Measurements from ENCODE around the gene CHID1. TPM values are rescaled to one million over a fixed set of nuclear protein-coding genes. Genes with fewer than 3 reads are reported as not detected.
A peak's percentile ranks its signal among the peaks of the same experiment; 100 is the strongest.

The CHID1 gene
- polyA plus RNA-seq, 2 donors = 22.5 to 30.7 TPM

DNA sequence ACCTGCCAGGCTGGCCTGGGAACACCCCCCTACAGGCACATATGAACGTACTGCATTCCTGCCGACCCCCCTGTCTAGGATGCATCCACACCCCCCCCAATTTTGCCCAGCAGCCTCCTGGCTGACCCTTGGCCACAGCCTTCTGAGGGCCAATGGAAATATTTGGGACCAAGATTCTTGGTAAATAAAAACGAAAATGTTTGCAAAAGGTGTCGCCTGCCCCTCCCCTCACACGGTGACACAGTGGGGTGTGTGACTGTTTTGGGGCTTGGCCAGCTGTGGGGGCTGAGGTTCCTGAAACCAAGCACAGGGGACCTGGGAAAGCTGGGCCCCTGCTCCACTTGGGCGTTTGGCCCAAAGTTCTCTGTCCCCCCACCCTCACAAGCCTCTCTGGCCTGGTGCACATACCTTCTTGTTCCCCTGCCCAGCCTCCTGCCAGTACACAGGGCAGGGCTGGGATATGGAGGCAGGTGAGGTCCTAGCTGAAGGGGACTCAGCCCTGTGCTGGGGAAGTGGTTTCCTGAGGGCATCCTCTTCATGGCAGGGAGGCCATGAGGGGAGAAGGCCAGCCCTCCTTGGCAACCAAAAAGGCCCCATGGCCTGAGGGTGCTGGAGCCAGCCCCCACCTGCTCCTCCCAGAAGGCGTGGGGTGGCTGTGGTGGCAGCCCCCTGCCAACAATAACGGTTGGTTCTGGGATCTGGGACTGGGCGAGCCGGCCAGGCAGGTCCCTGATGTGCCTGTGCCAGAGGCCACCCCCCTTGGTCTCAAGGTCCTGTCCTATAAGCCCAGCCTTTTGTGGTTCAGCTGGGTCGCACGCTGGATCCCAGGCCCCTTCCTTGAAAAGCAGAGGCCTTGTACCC is 85.0 kb downstream of the CHID1 start:
- WGBS, 2 donors = 50 to 67% methylated on average over 12 of the region's 12 CpGs
- Histone ChIP-seq H3K9me3 (ENCODE audit: control insufficient read depth in 2 of 2, insufficient read depth in 1 of 2, low read depth in 1 of 2, low read length in 1 of 2) (no peaks in the 10 kb centered on the region), H3K27ac (ENCODE audit: low read depth in 2 of 2, low read length in 1 of 2) (no peak overlapping the region), H3K4me3 (ENCODE audit: low read depth in 1 of 2, low read length in 2 of 2) (no peak overlapping the region), H3K27me3 (ENCODE audit: control insufficient read depth in 1 of 2, insufficient read depth in 2 of 2, low read length in 2 of 2) (peaks cover 0 to 4% of the 10 kb centered on the region in 2 donors), H3K4me1 (ENCODE audit: control insufficient read depth in 2 of 2, insufficient read depth in 2 of 2, low read length in 1 of 2) (peaks cover 28 to 50% of the 10 kb centered on the region in 2 donors), H3K36me3 (ENCODE audit: control insufficient read depth in 2 of 2, insufficient read depth in 2 of 2, low read length in 1 of 2) (peaks cover 4 to 27% of the 10 kb centered on the region in 2 donors)

DNA sequence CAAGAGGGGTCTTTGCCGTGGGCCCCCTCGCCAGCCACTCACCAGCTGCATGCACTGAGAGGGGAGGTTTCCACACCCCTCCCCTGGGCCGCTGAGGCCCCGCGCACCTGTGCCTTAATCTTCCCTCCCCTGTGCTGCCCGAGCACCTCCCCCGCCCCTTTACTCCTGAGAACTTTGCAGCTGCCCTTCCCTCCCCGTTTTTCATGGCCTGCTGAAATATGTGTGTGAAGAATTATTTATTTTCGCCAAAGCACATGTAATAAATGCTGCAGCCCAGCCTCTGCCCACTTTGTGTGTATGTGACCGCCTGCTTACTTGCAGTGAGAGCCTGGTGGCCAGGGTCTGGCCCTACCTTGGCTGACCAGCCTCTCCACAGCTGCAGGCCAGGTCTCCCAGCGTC is 85.7 kb downstream of the CHID1 start:
- Histone ChIP-seq H3K4me3 (ENCODE audit: low read depth in 1 of 2, low read length in 2 of 2) (no peak overlapping the region), H3K27ac (ENCODE audit: low read depth in 2 of 2, low read length in 1 of 2) (no peak overlapping the region), H3K27me3 (ENCODE audit: control insufficient read depth in 1 of 2, insufficient read depth in 2 of 2, low read length in 2 of 2) (no peaks in the 10 kb centered on the region), H3K4me1 (ENCODE audit: control insufficient read depth in 2 of 2, insufficient read depth in 2 of 2, low read length in 1 of 2) (peaks cover 23 to 49% of the 10 kb centered on the region in 2 donors), H3K36me3 (ENCODE audit: control insufficient read depth in 2 of 2, insufficient read depth in 2 of 2, low read length in 1 of 2) (peaks cover 4 to 27% of the 10 kb centered on the region in 2 donors), H3K9me3 (ENCODE audit: control insufficient read depth in 2 of 2, insufficient read depth in 1 of 2, low read depth in 1 of 2, low read length in 1 of 2) (no peaks in the 10 kb centered on the region)
- 64 to 84% methylated on average over 11 of the region's 11 CpGs for WGBS, 2 donors

DNA sequence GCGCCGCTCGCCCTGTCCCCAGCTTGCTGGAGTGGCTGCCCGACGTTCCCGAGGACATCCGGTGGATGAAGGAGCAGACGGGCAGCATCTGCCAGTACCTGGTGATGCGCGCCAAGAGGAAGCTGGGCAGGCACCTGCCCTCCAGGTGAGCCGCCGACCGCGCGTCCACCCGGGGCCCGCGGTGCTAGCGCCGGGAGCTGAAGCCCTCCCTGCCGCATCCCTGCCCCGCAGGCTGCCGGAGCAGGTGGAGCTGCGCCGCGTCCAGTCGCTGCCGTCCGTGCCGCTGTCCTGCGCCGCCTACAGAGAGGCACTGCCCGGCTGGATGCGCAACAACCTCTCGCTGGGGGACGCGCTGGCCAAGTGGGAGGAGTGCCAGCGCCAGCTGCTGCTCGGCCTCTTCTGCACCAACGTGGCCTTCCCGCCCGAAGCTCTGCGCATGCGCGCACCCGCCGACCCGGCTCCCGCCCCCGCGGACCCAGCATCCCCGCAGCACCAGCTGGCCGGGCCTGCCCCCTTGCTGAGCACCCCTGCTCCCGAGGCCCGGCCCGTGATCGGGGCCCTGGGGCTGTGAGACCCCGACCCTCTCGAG is 86.2 kb downstream of the CHID1 start:
- no peaks in the 10 kb centered on the region for H3K27me3 ChIP-seq (ENCODE audit: control insufficient read depth in 1 of 2, insufficient read depth in 2 of 2, low read length in 2 of 2)
- no peak overlapping the region for H3K4me3 ChIP-seq (ENCODE audit: low read depth in 1 of 2, low read length in 2 of 2)
- WGBS, 2 donors = 71 to 86% methylated on average over 59 of the region's 59 CpGs
- H3K27ac ChIP-seq (ENCODE audit: low read depth in 2 of 2, low read length in 1 of 2) = no peak overlapping the region
- peaks cover 4 to 27% of the 10 kb centered on the region in 2 donors for H3K36me3 ChIP-seq (ENCODE audit: control insufficient read depth in 2 of 2, insufficient read depth in 2 of 2, low read length in 1 of 2)
- H3K4me1 ChIP-seq (ENCODE audit: control insufficient read depth in 2 of 2, insufficient read depth in 2 of 2, low read length in 1 of 2) = peaks cover 18 to 43% of the 10 kb centered on the region in 2 donors
- no peaks in the 10 kb centered on the region for H3K9me3 ChIP-seq (ENCODE audit: control insufficient read depth in 2 of 2, insufficient read depth in 1 of 2, low read depth in 1 of 2, low read length in 1 of 2)

DNA sequence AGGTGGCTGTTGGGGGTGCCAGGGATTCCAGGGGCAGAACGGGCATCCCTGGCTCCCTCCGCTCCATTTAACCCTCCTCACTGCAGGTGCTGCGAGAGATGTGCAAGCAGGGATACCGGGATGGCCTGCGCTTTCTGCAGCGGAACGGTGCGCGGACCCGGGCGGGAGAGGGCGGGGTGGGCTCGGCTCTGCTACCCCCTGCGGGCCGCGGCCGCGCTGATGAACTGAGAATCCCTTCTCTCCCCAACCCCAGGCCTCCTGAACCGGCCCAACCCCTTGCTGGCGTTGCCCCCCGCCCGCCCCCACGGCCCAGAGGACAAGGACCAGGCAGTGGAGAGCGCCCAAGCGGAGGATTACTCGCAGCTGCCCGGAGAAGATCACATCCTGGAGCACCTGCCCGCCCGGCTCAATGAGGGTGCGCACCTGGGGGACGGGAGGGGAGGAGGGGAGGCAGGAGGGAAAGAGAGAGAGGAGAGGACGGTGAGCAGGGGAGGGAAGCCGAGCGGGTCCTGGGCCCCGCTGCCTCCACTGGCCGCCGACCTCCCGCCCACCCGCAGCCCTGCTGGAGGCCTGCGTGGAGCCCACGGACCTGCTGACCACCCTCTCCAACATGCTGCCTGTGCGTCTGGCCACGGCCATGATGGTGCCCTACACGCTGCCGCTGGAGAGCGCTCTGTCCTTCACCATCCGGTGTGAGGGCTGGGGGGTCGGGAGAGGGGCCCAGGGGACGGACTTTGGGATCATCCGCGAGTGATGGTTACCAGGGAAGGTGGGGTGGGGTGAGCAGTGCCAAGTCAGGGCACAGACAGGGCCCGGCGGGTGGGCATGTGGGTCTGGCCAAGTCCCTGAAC is 86.9 kb downstream of the CHID1 start:
- H3K9me3 ChIP-seq (ENCODE audit: control insufficient read depth in 2 of 2, insufficient read depth in 1 of 2, low read depth in 1 of 2, low read length in 1 of 2) = no peaks in the 10 kb centered on the region
- no peak overlapping the region for H3K4me3 ChIP-seq (ENCODE audit: low read depth in 1 of 2, low read length in 2 of 2)
- H3K27ac ChIP-seq (ENCODE audit: low read depth in 2 of 2, low read length in 1 of 2) = no peak overlapping the region
- 79 to 90% methylated on average over 48 to 53 of the region's 53 CpGs for WGBS, 2 donors
- peaks cover 17 to 36% of the 10 kb centered on the region in 2 donors for H3K4me1 ChIP-seq (ENCODE audit: control insufficient read depth in 2 of 2, insufficient read depth in 2 of 2, low read length in 1 of 2)
- H3K36me3 ChIP-seq (ENCODE audit: control insufficient read depth in 2 of 2, insufficient read depth in 2 of 2, low read length in 1 of 2) = peaks cover 4 to 27% of the 10 kb centered on the region in 2 donors
- H3K27me3 ChIP-seq (ENCODE audit: control insufficient read depth in 1 of 2, insufficient read depth in 2 of 2, low read length in 2 of 2) = no peaks in the 10 kb centered on the region

DNA sequence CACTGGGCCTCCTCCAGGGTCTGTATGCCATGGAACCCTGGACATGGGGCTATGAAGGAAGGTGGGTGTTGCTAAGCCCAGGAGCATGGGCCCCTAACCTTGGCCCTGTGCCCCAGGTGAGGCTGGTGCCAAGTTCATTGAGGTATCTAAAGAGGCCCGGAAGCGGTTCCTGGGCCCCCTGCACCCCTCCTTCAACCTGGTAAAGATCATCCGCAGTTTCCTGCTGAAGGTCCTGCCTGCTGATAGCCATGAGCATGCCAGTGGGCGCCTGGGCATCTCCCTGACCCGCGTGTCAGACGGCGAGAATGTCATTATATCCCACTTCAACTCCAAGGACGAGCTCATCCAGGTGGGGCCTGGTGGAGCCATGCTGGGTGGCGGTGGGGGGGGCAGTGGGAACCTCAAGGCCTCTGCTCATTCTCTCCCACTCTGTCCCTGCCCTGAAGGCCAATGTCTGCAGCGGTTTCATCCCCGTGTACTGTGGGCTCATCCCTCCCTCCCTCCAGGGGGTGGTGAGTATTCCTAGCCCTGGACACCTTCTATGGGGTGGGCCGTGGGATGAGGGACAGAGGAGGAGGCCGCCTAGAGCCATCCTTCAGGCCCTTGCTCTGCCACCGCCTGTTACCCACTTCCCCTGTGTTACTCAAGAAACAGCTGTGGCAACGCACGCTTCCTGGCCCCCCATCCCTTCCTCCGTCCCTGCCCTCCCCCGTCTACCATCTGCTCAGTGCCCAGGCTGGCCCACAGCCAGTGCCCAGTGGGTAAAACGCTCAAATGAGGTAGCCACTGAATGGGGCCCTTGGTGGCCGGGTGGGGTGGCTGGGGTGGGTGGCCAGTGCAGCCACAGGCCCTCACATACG is 88.9 kb downstream of the CHID1 start:
- Histone ChIP-seq H3K4me1 (ENCODE audit: control insufficient read depth in 2 of 2, insufficient read depth in 2 of 2, low read length in 1 of 2) (peaks cover 17 to 28% of the 10 kb centered on the region in 2 donors), H3K27me3 (ENCODE audit: control insufficient read depth in 1 of 2, insufficient read depth in 2 of 2, low read length in 2 of 2) (no peaks in the 10 kb centered on the region), H3K27ac (ENCODE audit: low read depth in 2 of 2, low read length in 1 of 2) (peak overlapping the region in 1 of 2 donors; percentile 93), H3K36me3 (ENCODE audit: control insufficient read depth in 2 of 2, insufficient read depth in 2 of 2, low read length in 1 of 2) (peaks cover 4 to 27% of the 10 kb centered on the region in 2 donors), H3K4me3 (ENCODE audit: low read depth in 1 of 2, low read length in 2 of 2) (peak overlapping the region in 1 of 2 donors; percentile 78), H3K9me3 (ENCODE audit: control insufficient read depth in 2 of 2, insufficient read depth in 1 of 2, low read depth in 1 of 2, low read length in 1 of 2) (no peaks in the 10 kb centered on the region)
- 67 to 73% methylated on average over 22 of the region's 22 CpGs for WGBS, 2 donors

DNA sequence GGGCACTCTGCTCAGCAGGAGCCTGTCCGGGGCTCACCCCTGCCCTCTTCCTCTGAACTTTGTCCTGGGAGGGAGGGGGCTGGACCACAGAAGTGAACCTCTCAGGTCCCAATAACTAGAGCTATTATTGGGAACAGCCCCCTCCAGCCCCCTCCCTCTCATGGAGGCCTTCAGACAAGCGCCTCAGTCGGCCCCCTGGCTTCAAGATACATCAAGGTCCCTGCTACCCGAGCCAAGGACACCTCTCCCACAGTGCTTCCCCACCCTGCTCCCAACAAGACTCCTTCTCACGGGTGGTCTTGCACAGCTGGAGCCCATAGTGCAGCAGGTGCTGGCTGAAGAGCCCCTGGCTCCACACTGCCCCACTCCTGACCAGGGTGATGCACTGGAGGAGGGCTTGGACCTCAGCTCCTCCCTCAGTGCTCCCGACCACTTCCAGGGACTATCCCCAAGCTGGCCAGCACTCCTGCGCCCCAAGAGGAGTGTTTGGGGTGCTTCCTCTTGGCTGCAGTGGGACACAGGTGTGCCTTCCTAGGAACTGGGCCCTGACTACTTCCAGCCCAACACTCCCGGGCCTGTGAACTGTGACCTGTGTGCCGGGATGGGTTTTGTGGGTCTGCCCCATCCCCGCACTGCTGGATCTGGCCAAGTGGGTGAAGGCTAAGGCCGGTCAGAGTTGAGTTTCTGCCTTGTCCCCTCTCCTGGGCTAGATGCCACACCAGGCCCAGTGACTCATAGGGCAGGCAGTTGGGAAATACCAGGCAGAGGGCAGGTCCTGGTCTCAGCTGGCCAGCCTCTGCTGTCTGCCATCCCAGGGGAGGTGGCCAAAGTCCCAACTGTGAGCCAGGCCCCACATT is 89.7 kb downstream of the CHID1 start:
- peak overlapping the region; percentile 78 for H3K4me3 ChIP-seq (ENCODE audit: low read depth in 1 of 2, low read length in 2 of 2)
- H3K9me3 ChIP-seq (ENCODE audit: control insufficient read depth in 2 of 2, insufficient read depth in 1 of 2, low read depth in 1 of 2, low read length in 1 of 2) = no peaks in the 10 kb centered on the region
- peak overlapping the region; percentile 93 to 98 for H3K27ac ChIP-seq (ENCODE audit: low read depth in 2 of 2, low read length in 1 of 2)
- H3K36me3 ChIP-seq (ENCODE audit: control insufficient read depth in 2 of 2, insufficient read depth in 2 of 2, low read length in 1 of 2) = peaks cover 4 to 27% of the 10 kb centered on the region in 2 donors
- H3K4me1 ChIP-seq (ENCODE audit: control insufficient read depth in 2 of 2, insufficient read depth in 2 of 2, low read length in 1 of 2) = peaks cover 17 to 27% of the 10 kb centered on the region in 2 donors
- no peaks in the 10 kb centered on the region for H3K27me3 ChIP-seq (ENCODE audit: control insufficient read depth in 1 of 2, insufficient read depth in 2 of 2, low read length in 2 of 2)
- WGBS, 2 donors = 36 to 53% methylated on average over 11 of the region's 11 CpGs

DNA sequence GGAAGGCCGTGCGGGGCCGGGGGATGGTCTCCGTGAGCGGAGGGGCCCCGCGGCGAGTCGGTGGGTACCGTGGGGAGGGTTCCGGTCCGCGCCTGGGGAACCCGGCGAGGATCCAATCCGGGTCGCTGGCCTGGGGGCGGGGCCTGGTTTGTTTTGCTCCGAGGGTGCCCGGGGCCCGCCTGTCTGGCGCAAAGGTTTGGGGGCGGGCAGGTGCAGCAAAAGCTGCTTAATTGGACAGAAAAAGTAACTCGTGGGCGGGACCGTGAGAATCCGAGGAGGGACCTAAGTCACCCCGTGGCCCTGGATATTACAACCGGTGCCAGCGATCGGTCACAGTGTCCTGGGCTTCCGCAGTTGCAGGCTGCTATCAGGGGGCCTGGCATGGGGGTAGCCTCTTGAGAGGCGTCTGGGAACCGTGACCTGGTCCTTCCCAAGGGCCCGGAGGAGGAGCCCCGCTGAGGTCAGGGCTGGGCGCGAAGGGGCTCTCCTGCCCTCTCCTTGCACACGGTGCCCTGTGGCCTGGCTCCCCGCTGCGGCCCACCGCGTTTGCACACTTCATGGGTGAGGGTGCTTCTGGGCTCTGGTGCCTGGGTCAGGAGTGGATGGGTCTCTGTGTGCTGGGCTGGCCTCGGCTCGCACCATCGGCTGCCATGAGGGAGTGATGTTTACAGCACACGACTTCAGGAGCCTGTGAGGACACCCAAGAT is 90.5 kb downstream of the CHID1 start:
- H3K27ac ChIP-seq (ENCODE audit: low read depth in 2 of 2, low read length in 1 of 2) = peak overlapping the region; percentile 93 to 98
- H3K9me3 ChIP-seq (ENCODE audit: control insufficient read depth in 2 of 2, insufficient read depth in 1 of 2, low read depth in 1 of 2, low read length in 1 of 2) = no peaks in the 10 kb centered on the region
- peaks cover 13 to 22% of the 10 kb centered on the region in 2 donors for H3K4me1 ChIP-seq (ENCODE audit: control insufficient read depth in 2 of 2, insufficient read depth in 2 of 2, low read length in 1 of 2)
- H3K36me3 ChIP-seq (ENCODE audit: control insufficient read depth in 2 of 2, insufficient read depth in 2 of 2, low read length in 1 of 2) = peaks cover 4 to 21% of the 10 kb centered on the region in 2 donors
- peak overlapping the region; percentile 78 for H3K4me3 ChIP-seq (ENCODE audit: low read depth in 1 of 2, low read length in 2 of 2)
- H3K27me3 ChIP-seq (ENCODE audit: control insufficient read depth in 1 of 2, insufficient read depth in 2 of 2, low read length in 2 of 2) = no peaks in the 10 kb centered on the region
- WGBS, 2 donors = 2 to 3% methylated on average over 42 to 47 of the region's 47 CpGs

Data from esophagus (tissue), 2 donors.